MM.1S (cell line): Measurements from ENCODE around the gene RFESD.

Experiments used
- DNase-seq: peaks from one replicate; pipeline ENCODE4 v3.0.0-alpha.2; 2015
- H2AFZ ChIP-seq: fragments of 300-600 bp; sonication (generic); 2 replicates; pipeline ENCODE4 v1.6.0; 2016; ENCODE audit warnings: antibody characterized with exemption, low read length
- H3F3A ChIP-seq: fragments of 300-600 bp; sonication (generic); 2 replicates; pipeline ENCODE4 v1.6.1; 2016; ENCODE audit warnings: mild to moderate bottlenecking, antibody characterized with exemption, low read length, moderate library complexity, mixed read lengths; ENCODE audit not compliant: insufficient read depth
- H3K27ac ChIP-seq: fragments of 300-600 bp; sonication (generic); 2 replicates; pipeline ENCODE4 v1.5.1; 2016; ENCODE audit warnings: mild to moderate bottlenecking, low read length
- H3K27me3 ChIP-seq: fragments of 300-600 bp; sonication (generic); replicated peaks from 2 replicates; pipeline ENCODE4 v1.6.0; 2016; ENCODE audit warnings: low read length; ENCODE audit not compliant: insufficient read depth
- H3K36me3 ChIP-seq: fragments of 300-600 bp; sonication (generic); replicated peaks from 2 replicates; pipeline ENCODE4 v1.6.1; 2016; ENCODE audit warnings: mild to moderate bottlenecking, low read length, mixed read lengths; ENCODE audit not compliant: insufficient read depth
- H3K4me1 ChIP-seq: fragments of 300-600 bp; sonication (generic); 2 replicates; pipeline ENCODE4 v1.6.1; 2016; ENCODE audit warnings: low read length, mixed read lengths
- H3K4me2 ChIP-seq: fragments of 300-600 bp; sonication (generic); 2 replicates; pipeline ENCODE4 v1.6.0; 2016; ENCODE audit warnings: low read depth, low read length
- H3K4me3 ChIP-seq: fragments of 300-600 bp; sonication (generic); 2 replicates; pipeline ENCODE4 v1.5.1; 2016; ENCODE audit warnings: low read length, mixed read lengths
- H3K79me2 ChIP-seq: fragments of 300-600 bp; sonication (generic); 2 replicates; pipeline ENCODE4 v1.6.1; 2016; ENCODE audit warnings: mixed run types, low read length, mixed read lengths
- H3K9ac ChIP-seq: fragments of 300-600 bp; sonication (generic); 2 replicates; pipeline ENCODE4 v1.6.1; 2016; ENCODE audit warnings: low read length, mixed read lengths
- H3K9me2 ChIP-seq: fragments of 300-600 bp; sonication (generic); replicated peaks from 2 replicates; pipeline ENCODE4 v1.6.1; 2016; ENCODE audit warnings: mild to moderate bottlenecking, low read length, mixed read lengths; ENCODE audit not compliant: insufficient read depth
- H3K9me3 ChIP-seq: fragments of 300-600 bp; sonication (generic); replicated peaks from 2 replicates; pipeline ENCODE4 v1.6.1; 2016; ENCODE audit warnings: mild to moderate bottlenecking, low read length, mixed read lengths; ENCODE audit not compliant: insufficient read depth
- H4K20me1 ChIP-seq: fragments of 300-600 bp; sonication (generic); 2 replicates; pipeline ENCODE4 v1.6.1; 2016; ENCODE audit warnings: mild to moderate bottlenecking, low read length, moderate library complexity, mixed read lengths; ENCODE audit not compliant: insufficient read depth
- EZH2 ChIP-seq: fragments of 300-600 bp; sonication (generic); optimal IDR thresholded peaks from 2 replicates; pipeline ENCODE3; 2017; ENCODE audit warnings: low read depth, mild to moderate bottlenecking, antibody characterized with exemption, low read length, mixed read lengths
- EZH2phosphoT487 ChIP-seq: fragments of 300-600 bp; sonication (generic); IDR thresholded peaks from 2 replicates; pipeline ENCODE4 v1.6.1; 2018; ENCODE audit warnings: antibody characterized with exemption, low read length
- TF ChIP-seq, protein P1 (sequence below): fragments of 300-600 bp; sonication (generic); IDR thresholded peaks from 2 replicates; pipeline ENCODE4 v1.5.1; 2016; ENCODE audit warnings: antibody characterized with exemption, low read length, mixed read lengths

Gene RFESD

DNA sequence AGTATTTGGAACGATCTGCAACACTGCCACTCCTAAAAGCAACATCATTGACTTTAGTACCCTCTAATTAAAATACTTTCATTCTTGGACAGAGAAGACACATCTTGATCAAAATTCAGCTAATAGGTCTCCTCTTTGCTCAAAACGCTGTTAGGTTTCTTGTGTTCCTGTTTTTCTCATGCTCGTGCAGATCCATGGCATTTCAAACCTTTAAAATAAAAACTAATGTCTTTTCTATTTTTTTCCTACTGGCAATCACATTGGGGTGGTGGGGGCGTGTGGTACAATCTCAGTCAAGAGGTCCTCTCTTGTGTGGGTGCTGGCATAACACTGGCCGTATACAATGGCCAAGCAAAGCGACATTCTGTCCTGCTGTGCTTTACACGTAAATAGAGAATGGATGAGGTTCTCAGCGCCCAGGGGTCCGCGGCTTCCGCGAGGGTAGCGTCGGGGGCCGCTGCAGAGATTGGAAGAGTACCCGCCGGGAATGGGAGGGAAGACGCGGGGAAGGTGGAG, 27.0 kb upstream of the RFESD start:
- H3F3A ChIP-seq: no peaks in the 10 kb centered on the region
- H3K9me2 ChIP-seq: no peaks in the 10 kb centered on the region
- no peak overlapping the region for H3K4me3 ChIP-seq
- no peaks in the 10 kb centered on the region for H3K79me2 ChIP-seq
- DNase-seq: no peak
- no peaks in the 10 kb centered on the region for H3K27me3 ChIP-seq
- H3K4me2 ChIP-seq: no peak overlapping the region
- no peak overlapping the region for H2AFZ ChIP-seq
- no peak overlapping the region for H3K27ac ChIP-seq
- no peaks in the 10 kb centered on the region for H3K36me3 ChIP-seq
- H3K4me1 ChIP-seq: peaks cover 13% of the 10 kb centered on the region
- H3K9ac ChIP-seq: no peak overlapping the region
- no peaks in the 10 kb centered on the region for H4K20me1 ChIP-seq
- TF ChIP-seq, protein P1, sequence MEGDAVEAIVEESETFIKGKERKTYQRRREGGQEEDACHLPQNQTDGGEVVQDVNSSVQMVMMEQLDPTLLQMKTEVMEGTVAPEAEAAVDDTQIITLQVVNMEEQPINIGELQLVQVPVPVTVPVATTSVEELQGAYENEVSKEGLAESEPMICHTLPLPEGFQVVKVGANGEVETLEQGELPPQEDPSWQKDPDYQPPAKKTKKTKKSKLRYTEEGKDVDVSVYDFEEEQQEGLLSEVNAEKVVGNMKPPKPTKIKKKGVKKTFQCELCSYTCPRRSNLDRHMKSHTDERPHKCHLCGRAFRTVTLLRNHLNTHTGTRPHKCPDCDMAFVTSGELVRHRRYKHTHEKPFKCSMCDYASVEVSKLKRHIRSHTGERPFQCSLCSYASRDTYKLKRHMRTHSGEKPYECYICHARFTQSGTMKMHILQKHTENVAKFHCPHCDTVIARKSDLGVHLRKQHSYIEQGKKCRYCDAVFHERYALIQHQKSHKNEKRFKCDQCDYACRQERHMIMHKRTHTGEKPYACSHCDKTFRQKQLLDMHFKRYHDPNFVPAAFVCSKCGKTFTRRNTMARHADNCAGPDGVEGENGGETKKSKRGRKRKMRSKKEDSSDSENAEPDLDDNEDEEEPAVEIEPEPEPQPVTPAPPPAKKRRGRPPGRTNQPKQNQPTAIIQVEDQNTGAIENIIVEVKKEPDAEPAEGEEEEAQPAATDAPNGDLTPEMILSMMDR: no peak
- TF ChIP-seq EZH2 (no peak), EZH2phosphoT487 (no peak)
- no peaks in the 10 kb centered on the region for H3K9me3 ChIP-seq

DNA sequence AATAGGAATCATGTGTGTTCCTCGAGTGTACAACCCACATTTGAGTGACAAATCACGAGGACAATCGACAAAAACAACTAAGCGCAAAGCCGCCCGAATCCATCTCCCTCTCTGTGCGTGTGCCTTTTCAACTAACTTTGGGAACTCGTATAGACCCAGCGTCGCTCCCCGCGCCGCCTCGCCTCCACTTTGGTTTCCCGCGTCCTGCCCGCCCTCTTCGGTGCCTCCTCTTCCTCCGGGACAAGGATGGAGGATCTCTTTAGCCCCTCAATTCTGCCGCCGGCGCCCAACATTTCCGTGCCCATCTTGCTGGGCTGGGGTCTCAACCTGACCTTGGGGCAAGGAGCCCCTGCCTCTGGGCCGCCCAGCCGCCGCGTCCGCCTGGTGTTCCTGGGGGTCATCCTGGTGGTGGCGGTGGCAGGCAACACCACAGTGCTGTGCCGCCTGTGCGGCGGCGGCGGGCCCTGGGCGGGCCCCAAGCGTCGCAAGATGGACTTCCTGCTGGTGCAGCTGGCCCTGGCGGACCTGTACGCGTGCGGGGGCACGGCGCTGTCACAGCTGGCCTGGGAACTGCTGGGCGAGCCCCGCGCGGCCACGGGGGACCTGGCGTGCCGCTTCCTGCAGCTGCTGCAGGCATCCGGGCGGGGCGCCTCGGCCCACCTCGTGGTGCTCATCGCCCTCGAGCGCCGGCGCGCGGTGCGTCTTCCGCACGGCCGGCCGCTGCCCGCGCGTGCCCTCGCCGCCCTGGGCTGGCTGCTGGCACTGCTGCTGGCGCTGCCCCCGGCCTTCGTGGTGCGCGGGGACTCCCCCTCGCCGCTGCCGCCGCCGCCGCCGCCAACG, 26.3 kb upstream of the RFESD start, which contains the start of gene GPR150:
TSS of gene GPR150 (plus strand) at position 58 of the 840 bp plus-strand sequence. CDS start at position 247, 189 bp downstream.
- H3K79me2 ChIP-seq: no peaks in the 10 kb centered on the region
- no peaks in the 10 kb centered on the region for H4K20me1 ChIP-seq
- no peaks in the 10 kb centered on the region for H3F3A ChIP-seq
- no peaks in the 10 kb centered on the region for H3K27me3 ChIP-seq
- H3K4me3 ChIP-seq: peak within 1 kb of the TSS; percentile 56
- H3K9me2 ChIP-seq: no peaks in the 10 kb centered on the region
- no peak within 1 kb of the TSS for H3K9ac ChIP-seq
- H3K4me2 ChIP-seq: peak within 1 kb of the TSS; percentile 80
- H2AFZ ChIP-seq: peak within 1 kb of the TSS; percentile 71
- peak; percentile 60 for DNase-seq
- peaks cover 13% of the 10 kb centered on the region for H3K4me1 ChIP-seq
- no peak for TF ChIP-seq EZH2phosphoT487
- TF ChIP-seq EZH2: no peak
- TF ChIP-seq, protein P1: no peak
- no peaks in the 10 kb centered on the region for H3K9me3 ChIP-seq
- H3K27ac ChIP-seq: no peak within 1 kb of the TSS
- H3K36me3 ChIP-seq: no peaks in the 10 kb centered on the region

DNA sequence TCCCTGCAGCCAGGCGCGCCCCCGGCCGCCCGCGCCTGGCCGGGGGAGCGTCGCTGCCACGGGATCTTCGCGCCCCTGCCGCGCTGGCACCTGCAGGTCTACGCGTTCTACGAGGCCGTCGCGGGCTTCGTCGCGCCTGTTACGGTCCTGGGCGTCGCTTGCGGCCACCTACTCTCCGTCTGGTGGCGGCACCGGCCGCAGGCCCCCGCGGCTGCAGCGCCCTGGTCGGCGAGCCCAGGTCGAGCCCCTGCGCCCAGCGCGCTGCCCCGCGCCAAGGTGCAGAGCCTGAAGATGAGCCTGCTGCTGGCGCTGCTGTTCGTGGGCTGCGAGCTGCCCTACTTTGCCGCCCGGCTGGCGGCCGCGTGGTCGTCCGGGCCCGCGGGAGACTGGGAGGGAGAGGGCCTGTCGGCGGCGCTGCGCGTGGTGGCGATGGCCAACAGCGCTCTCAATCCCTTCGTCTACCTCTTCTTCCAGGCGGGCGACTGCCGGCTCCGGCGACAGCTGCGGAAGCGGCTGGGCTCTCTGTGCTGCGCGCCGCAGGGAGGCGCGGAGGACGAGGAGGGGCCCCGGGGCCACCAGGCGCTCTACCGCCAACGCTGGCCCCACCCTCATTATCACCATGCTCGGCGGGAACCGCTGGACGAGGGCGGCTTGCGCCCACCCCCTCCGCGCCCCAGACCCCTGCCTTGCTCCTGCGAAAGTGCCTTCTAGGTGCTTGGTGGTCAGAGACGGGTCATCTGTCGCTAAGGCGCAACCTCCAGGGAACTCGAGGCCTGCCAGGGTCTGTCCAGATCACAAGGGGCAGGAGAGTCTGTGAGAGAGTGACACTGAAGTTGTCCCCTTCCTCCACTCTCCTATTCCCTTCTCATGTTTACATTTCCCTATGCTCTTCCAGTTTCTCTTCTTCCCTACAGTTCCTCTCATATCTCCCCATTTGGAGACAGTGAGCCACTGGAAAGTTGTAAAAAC, 25.4 kb upstream of the RFESD start:
- TF ChIP-seq, protein P1: no peak
- TF ChIP-seq EZH2phosphoT487 (no peak), EZH2 (no peak)
- H3K9me3 ChIP-seq: no peaks in the 10 kb centered on the region
- H3K79me2 ChIP-seq: no peaks in the 10 kb centered on the region
- H3K4me1 ChIP-seq: peaks cover 13% of the 10 kb centered on the region
- no peaks in the 10 kb centered on the region for H3K36me3 ChIP-seq
- no peaks in the 10 kb centered on the region for H3K9me2 ChIP-seq
- H2AFZ ChIP-seq: peak overlapping the region; percentile 53
- H3K4me2 ChIP-seq: peak overlapping the region; percentile 76
- peak overlapping the region; percentile 18; the same call in 1 of the 2 replicates for H3K9ac ChIP-seq
- peak overlapping the region; percentile 56 for H3K4me3 ChIP-seq
- no peak overlapping the region for H3K27ac ChIP-seq
- no peaks in the 10 kb centered on the region for H4K20me1 ChIP-seq
- H3K27me3 ChIP-seq: no peaks in the 10 kb centered on the region
- DNase-seq: no peak
- no peaks in the 10 kb centered on the region for H3F3A ChIP-seq
